Stomach (tissue), 4 donors: ENCODE measurements around the gene NFE2L2.

Experiments
- POLR2A ChIP-seq, 4 donors: fragments of 450-650 bp; IDR thresholded peaks; one replicate each; pipeline ENCODE4 v1.6.1; 2016; ENCODE audit warnings: antibody characterized with exemption in 4 of 4, control low read depth in 2 of 4, mild to moderate bottlenecking in 1 of 4, moderate library complexity in 1 of 4
- TF ChIP-seq, protein P1 (sequence below), 7 experiments: fragments of 450-650 bp in 4 of 7; fragments of 200-600 bp in 3 of 7; sonication (generic) in 3 of 7; IDR thresholded peaks; one replicate each; pipeline ENCODE4 v1.5.1; 2016 to 2019; ENCODE audit warnings: antibody characterized with exemption in 7 of 7, control low read depth in 2 of 7, mild to moderate bottlenecking in 1 of 7

DNA sequence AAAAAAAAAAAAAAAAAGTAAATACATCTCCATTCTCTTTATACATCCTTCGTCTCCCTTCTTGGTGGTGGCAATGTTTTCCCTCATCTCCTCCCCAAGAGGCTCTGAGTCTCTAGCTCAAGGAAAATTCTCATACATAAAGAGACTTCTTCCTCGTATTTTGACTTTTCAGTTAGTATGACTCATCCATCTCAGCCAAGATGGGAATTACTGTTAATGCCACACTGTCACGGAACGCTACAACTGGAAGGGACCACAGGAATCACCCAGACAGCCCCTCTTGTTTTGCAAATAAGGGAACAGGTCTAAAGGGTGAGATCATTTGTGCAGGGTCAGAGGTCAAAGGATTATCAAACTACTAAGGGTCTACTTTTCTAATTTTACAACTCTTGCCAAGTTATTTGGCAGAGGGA, 19.5 kb downstream of the NFE2L2 start:
- TF ChIP-seq, protein P1, sequence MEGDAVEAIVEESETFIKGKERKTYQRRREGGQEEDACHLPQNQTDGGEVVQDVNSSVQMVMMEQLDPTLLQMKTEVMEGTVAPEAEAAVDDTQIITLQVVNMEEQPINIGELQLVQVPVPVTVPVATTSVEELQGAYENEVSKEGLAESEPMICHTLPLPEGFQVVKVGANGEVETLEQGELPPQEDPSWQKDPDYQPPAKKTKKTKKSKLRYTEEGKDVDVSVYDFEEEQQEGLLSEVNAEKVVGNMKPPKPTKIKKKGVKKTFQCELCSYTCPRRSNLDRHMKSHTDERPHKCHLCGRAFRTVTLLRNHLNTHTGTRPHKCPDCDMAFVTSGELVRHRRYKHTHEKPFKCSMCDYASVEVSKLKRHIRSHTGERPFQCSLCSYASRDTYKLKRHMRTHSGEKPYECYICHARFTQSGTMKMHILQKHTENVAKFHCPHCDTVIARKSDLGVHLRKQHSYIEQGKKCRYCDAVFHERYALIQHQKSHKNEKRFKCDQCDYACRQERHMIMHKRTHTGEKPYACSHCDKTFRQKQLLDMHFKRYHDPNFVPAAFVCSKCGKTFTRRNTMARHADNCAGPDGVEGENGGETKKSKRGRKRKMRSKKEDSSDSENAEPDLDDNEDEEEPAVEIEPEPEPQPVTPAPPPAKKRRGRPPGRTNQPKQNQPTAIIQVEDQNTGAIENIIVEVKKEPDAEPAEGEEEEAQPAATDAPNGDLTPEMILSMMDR (IDR thresholded peaks at IDR 0.05) = no peak
- TF ChIP-seq POLR2A (IDR thresholded peaks at IDR 0.05) = no peak
